Common myeloid progenitor, CD34-positive (primary cell): ENCODE results near the gene PROKR1.

ENCODE experiments used
- CTCF ChIA-PET: fragments of 350-600 bp; sonication (Branson Sonifier 250); formaldehyde crosslinking; loops from one replicate; lab custom pipeline; 2021; ENCODE audit warnings: antibody characterized with exemption; lab: Charles Lee
- POLR2A ChIA-PET: fragments of 350-600 bp; sonication (Branson Sonifier 250); formaldehyde crosslinking; loops from one replicate; lab custom pipeline; 2021; ENCODE audit warnings: antibody characterized with exemption; lab: Charles Lee
- DNase-seq, 3 donors: peaks; one replicate each; pipeline versions ENCODE4 v3.0.0 to v3.0.0-alpha.2; 2013
- H3K27ac ChIP-seq, 2 experiments: 1 replicate in 1 of 2; 2 replicates in 1 of 2; pipeline ENCODE4 v1.7.0; 2013; ENCODE audit warnings: inconsistent platforms in 2 of 2, low read length in 2 of 2, mild to moderate bottlenecking in 2 of 2, low read depth in 1 of 2, moderate library complexity in 1 of 2; ENCODE audit not compliant: severe bottlenecking in 2 of 2, insufficient read depth in 1 of 2, poor library complexity in 1 of 2
- H3K27me3 ChIP-seq, 5 experiments: replicated peaks in 2 of 5; 1 replicate in 3 of 5; 2 replicates in 2 of 5; pipeline versions ENCODE4 v1.6.1 to v1.7.0; 2013; ENCODE audit warnings: low read length in 4 of 5, mild to moderate bottlenecking in 2 of 5, moderate library complexity in 2 of 5, inconsistent platforms in 1 of 5; ENCODE audit not compliant: insufficient read depth in 5 of 5, control insufficient read depth in 4 of 5
- H3K36me3 ChIP-seq, 4 experiments: 1 replicate in 2 of 4; 2 replicates in 2 of 4; pipeline versions ENCODE4 v1.6.1 to v1.7.0; 2013; ENCODE audit warnings: low read length in 3 of 4, control low read depth in 1 of 4, mild to moderate bottlenecking in 1 of 4; ENCODE audit not compliant: control insufficient read depth in 4 of 4, insufficient read depth in 4 of 4
- H3K4me1 ChIP-seq, 4 experiments: 1 replicate in 3 of 4; 2 replicates in 1 of 4; pipeline versions ENCODE4 v1.6.1 to v1.7.1; 2013; ENCODE audit warnings: low read length in 3 of 4, mild to moderate bottlenecking in 3 of 4, control low read depth in 1 of 4, inconsistent platforms in 1 of 4, moderate library complexity in 1 of 4; ENCODE audit not compliant: control insufficient read depth in 4 of 4, insufficient read depth in 4 of 4; ENCODE audit errors: control extremely low read depth in 1 of 4
- H3K4me3 ChIP-seq, 7 experiments: 1 replicate in 4 of 7; 2 replicates in 3 of 7; pipeline versions ENCODE4 v1.5.1 to v1.7.0; 2013; ENCODE audit warnings: mild to moderate bottlenecking in 7 of 7, low read length in 6 of 7, moderate library complexity in 6 of 7, inconsistent platforms in 2 of 7, low read depth in 2 of 7, control low read depth in 1 of 7; ENCODE audit not compliant: insufficient read depth in 4 of 7, control insufficient read depth in 1 of 7; ENCODE audit errors: extremely low read depth in 1 of 7
- H3K9me3 ChIP-seq, 5 experiments: 1 replicate in 4 of 5; 2 replicates in 1 of 5; pipeline versions ENCODE4 v1.6.1 to v1.7.1; 2013; ENCODE audit warnings: low read length in 4 of 5, mild to moderate bottlenecking in 2 of 5, inconsistent platforms in 1 of 5, low read depth in 1 of 5, moderate library complexity in 1 of 5; ENCODE audit not compliant: control insufficient read depth in 4 of 5, insufficient read depth in 2 of 5; ENCODE audit errors: control extremely low read depth in 1 of 5
- WGBS: methylation state at CpG from one replicate; pipeline ENCODE4 v1.1.5; 2013; ENCODE audit not compliant: insufficient coverage; 5-methylcytosine and 5-hydroxymethylcytosine counted together

Gene PROKR1

DNA sequence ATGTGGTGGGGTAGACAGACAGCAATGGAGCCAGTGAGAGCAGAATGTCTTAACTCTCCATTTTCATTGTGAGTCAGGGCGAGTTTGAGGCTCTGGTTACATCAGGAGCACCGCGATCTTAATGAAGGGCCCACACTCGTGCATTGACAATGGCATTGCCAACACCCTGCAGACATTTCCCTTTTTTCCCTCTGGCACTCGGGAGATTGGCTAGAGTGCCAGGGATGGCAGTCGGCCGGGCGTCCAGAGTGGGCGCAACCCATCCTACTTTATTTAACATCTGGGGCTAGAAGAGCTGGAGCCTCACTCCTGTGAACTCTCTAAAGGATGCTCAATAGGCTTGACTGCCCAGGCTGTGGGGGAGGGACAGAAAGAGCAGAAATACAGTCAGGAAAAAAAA, 9.7 kb downstream of the PROKR1 start:
- peak in 1 of 3 donors; percentile 10 for DNase-seq
- Histone ChIP-seq H3K4me1 (peaks cover 7 to 39% (median 22%) of the 10 kb centered on the region in 4 experiments), H3K36me3 (no peaks in the 10 kb centered on the region), H3K9me3 (no peaks in the 10 kb centered on the region), H3K27ac (no peak overlapping the region), H3K27me3 (no peaks in the 10 kb centered on the region), H3K4me3 (no peak overlapping the region)
- POLR2A ChIA-PET = no interaction called here
- CTCF ChIA-PET = interaction anchor here (1.0 to 2.1 kb wide), 3 partner anchors 10 to 99 kb away, joined by 4 to 5 read pairs (median 4); partner anchors contain the start of gene PROKR1
- 83% methylated on average over 5 of the region's 9 CpGs for WGBS

DNA sequence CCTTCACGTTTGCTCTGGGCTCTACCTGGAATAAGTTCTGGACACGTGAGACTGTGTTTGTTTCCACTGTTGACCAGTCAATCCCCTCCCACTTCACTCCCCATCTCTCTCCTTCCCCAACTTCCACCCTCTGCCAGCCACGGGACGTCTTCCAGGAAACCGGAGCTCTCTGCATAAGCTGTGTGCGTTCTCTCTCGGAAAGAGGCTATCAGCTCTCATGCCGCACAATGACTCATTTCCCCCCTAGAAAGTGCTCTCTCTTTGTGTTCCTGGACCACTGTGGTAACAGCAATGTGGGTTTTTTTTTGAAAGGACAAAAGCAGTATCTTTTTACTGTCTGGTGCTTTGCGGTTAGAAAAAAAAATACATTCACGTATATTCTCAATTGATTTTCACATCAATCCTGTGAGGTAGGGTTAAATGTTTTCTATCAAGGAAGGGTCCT, 10.2 kb downstream of the PROKR1 start:
- no peaks in the 10 kb centered on the region for H3K9me3 ChIP-seq
- no peak overlapping the region for H3K27ac ChIP-seq
- no peaks in the 10 kb centered on the region for H3K27me3 ChIP-seq
- POLR2A ChIA-PET = no interaction called here
- H3K36me3 ChIP-seq = no peaks in the 10 kb centered on the region
- CTCF ChIA-PET = interaction anchor here (1.0 to 2.1 kb wide), 2 partner anchors 10 to 56 kb away, joined by 4 read pairs; partner anchors contain the start of gene PROKR1
- H3K4me3 ChIP-seq = peak overlapping the region in 3 of 7 experiments; percentile 21 to 54 (median 47)
- H3K4me1 ChIP-seq = peaks cover 7 to 40% (median 24%) of the 10 kb centered on the region in 4 experiments
- DNase-seq = peak; percentile 61 to 77 (median 72)
- 0% methylated on average over 8 of the region's 10 CpGs for WGBS

DNA sequence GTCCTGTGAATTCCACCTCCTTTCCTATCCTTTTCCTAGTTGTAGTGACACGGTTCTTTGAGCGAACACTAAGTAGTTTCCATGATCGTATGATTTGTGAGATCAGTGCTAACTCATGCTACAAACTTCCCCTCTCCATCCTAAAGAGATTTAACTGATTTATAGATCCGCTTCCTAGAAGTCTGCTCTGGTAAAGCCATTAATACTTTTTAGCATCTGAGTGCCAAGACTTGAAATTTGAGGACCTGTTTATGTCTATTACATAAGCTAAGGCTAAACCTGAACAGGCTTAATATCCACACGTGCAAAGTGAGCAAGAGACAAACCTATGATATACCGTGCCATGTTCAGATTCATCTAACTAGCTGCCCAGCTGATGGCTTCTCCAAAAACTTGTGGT, 14.9 kb downstream of the PROKR1 start:
- Histone ChIP-seq H3K9me3 (no peaks in the 10 kb centered on the region), H3K27me3 (no peaks in the 10 kb centered on the region), H3K36me3 (no peaks in the 10 kb centered on the region), H3K4me1 (peaks cover 7 to 29% (median 20%) of the 10 kb centered on the region in 4 experiments), H3K4me3 (no peak overlapping the region), H3K27ac (no peak overlapping the region)
- peak in 2 of 3 donors; percentile 39 to 58 for DNase-seq
- WGBS = 18% methylated on average over 4 of the region's 6 CpGs
- ChIA-PET POLR2A (no interaction called here), CTCF (interaction anchor here (0.9 to 1.3 kb wide), 2 partner anchors 9 to 64 kb away, joined by 3 read pairs; no protein-coding TSS in a partner anchor)

DNA sequence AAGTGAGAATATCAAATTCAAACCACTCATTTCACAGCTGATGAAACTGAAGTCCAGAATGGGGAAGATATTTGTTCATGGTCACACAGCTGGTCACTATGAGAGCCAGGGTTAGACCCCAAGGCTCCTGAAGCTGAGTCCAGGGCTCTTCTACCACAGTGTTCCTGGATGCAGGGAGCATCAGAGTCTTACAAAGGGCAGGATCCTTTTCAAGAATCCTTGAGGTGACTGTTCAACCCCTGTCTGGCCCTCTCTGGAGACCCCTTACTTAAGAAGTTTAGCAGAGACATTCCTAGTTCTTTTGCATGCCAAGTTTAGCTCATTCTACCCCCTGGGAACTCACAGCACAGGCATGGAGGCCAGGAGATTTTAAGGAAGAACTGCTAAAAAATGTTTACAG, 15.7 kb downstream of the PROKR1 start:
- H3K9me3 ChIP-seq = no peaks in the 10 kb centered on the region
- CTCF ChIA-PET = interaction anchor here (1.2 to 1.3 kb wide), 3 partner anchors 11 to 63 kb away, joined by 3 to 4 read pairs (median 4); no protein-coding TSS in a partner anchor
- no peaks in the 10 kb centered on the region for H3K36me3 ChIP-seq
- H3K4me1 ChIP-seq = peaks cover 3 to 21% (median 12%) of the 10 kb centered on the region in 4 experiments
- no peak overlapping the region for H3K4me3 ChIP-seq
- no peaks in the 10 kb centered on the region for H3K27me3 ChIP-seq
- POLR2A ChIA-PET = no interaction called here
- no peak overlapping the region for H3K27ac ChIP-seq
- DNase-seq = no peak

DNA sequence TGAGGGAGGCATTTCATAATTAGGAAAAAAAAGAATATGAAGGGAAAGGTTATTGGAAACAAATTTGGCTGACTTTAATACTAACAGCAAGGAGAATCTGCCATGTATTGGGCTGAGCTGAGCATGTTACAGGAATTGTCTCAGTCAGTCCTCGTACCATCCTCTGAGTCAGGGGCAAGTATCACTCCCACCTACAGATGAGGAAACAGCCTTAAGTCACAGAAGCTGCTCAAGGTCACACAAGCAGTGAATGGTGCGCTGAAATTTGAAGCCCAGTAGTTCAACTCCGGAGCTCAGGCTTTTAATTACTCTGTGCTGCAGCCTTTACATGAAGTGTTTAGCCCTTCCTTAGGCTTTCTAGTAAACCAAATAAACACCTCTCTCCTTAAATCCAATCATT, 17.3 kb downstream of the PROKR1 start:
- Histone ChIP-seq H3K27ac (no peak overlapping the region), H3K4me3 (no peak overlapping the region), H3K27me3 (no peaks in the 10 kb centered on the region), H3K9me3 (no peaks in the 10 kb centered on the region), H3K4me1 (peaks cover 0 to 9% (median 4%) of the 10 kb centered on the region in 4 experiments), H3K36me3 (no peaks in the 10 kb centered on the region)
- no peak for DNase-seq
- ChIA-PET CTCF (interaction anchor here (0.7 to 0.9 kb wide), 2 partner anchors 13 to 48 kb away, joined by 3 read pairs; no protein-coding TSS in a partner anchor), POLR2A (no interaction called here)
- 95% methylated on average over 3 of the region's 3 CpGs for whole genome bisulfite sequencing

DNA sequence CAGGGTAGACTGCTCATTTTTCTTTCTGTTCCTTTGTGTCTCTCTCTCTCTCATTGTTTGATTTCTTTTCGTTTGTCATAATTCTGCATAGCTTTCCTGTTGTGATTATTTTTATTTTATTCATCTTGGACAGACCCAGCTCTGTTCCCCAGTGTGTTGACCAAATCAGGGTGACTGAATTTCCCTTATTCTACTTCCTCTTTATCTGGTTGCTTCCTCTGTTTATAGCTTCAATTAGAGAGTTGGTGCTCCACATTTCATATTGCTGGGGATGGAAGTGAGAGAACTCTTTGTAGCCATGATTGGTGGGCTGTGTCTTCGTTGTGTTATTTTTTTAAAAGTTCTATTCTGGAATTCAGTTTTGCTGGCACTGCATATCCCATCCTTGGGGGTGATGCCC, 19.1 kb downstream of the PROKR1 start:
- no peaks in the 10 kb centered on the region for H3K36me3 ChIP-seq

DNA sequence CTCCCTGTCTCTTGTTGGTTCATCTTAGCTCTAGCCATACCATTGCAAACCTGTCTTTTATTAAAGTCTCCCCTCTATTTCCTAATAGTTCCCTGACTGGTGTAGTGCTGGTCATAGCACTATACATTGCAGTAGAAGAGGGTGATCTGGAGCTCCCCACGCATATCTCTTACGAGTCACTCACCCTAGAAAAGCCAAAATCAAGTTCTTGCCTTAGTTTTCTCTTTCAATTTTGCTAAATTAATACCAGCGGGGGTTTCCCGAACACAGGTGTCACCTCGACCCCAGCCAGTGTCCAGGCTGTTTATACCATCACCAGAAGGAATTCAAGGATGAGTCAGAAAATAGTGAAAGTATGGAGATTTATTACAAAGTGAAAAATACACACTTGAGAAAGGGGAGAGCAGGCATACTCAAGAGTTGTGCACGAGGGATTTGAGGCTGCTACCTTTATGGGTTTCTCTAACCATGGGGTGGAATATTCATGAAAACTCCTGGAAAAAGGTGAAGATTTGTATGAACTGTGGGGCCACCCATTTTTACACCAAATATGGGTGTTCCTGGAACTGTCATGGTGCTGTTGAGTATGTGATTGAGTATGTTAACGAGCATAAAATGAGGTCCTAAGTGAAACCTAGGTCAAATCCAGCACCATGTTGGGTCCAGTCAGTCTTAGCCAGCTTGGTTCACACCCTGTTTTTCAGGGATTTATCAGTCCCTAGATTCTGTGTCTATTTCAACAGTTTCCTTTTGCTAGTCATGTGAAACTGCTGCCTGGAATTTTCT, 20.2 kb downstream of the PROKR1 start:
- Histone ChIP-seq H3K27ac (no peak overlapping the region), H3K36me3 (no peaks in the 10 kb centered on the region), H3K27me3 (no peaks in the 10 kb centered on the region), H3K9me3 (peaks cover 0 to 4% (median 0%) of the 10 kb centered on the region in 5 experiments), H3K4me3 (no peak overlapping the region), H3K4me1 (peaks cover 0 to 5% (median 0%) of the 10 kb centered on the region in 4 experiments)
- POLR2A ChIA-PET = no interaction called here
- no peak for DNase-seq
- WGBS = 88% methylated on average over 5 of the region's 7 CpGs
- CTCF ChIA-PET = no interaction called here

More for the DNA sequence above, 19.1 kb downstream of the PROKR1 start:
- Histone ChIP-seq H3K4me1 (peaks cover 0 to 9% (median 4%) of the 10 kb centered on the region in 4 experiments), H3K27ac (no peak overlapping the region), H3K27me3 (no peaks in the 10 kb centered on the region), H3K4me3 (no peak overlapping the region), H3K9me3 (peaks cover 0 to 3% (median 0%) of the 10 kb centered on the region in 5 experiments)
- ChIA-PET CTCF (interaction anchor here (0.7 kb wide), 1 partner anchor 67 kb away, joined by 3 read pairs; no protein-coding TSS in a partner anchor), POLR2A (no interaction called here)
- no CpG with 5 or more reads among the region's 2 CpGs for WGBS
- peak in 2 of 3 donors; percentile 48 to 53 for DNase-seq
